AG04450 (cell line): ENCODE measurements around the gene SRRM3. TPM values are rescaled to one million over a fixed set of nuclear protein-coding genes. Genes with fewer than 3 reads are reported as not detected.
"Not testable (repeated sequence)": the region's sequence is repeated elsewhere in the genome, so short reads cannot be mapped to it uniquely, and the experiment has no call there.

Experiments used
- CTCF ChIA-PET: fragments of 300-600, 350-600 bp; formaldehyde crosslinking; extraction: SDS; loops from one replicate; lab custom pipeline; 2022; ENCODE audit warnings: antibody characterized with exemption, inconsistent platforms; lab: Charles Lee
- POLR2A ChIA-PET: fragments of 350-600 bp; formaldehyde crosslinking; extraction: SDS; loops from one replicate; lab custom pipeline; 2021; ENCODE audit warnings: antibody characterized with exemption, inconsistent platforms; lab: Yijun Ruan, JAX
- DNase-seq: peaks from one replicate; pipeline ENCODE4 v3.0.0-alpha.2; 2011; ENCODE audit warnings: low read depth, low spot score
- H3K27ac ChIP-seq: one replicate; pipeline ENCODE4 v1.5.1; 2012; ENCODE audit warnings: low read depth, low read length, control low read depth
- H3K27me3 ChIP-seq: one replicate; pipeline ENCODE4 v1.6.0; 2012; ENCODE audit warnings: low read length; ENCODE audit not compliant: control insufficient read depth, insufficient read depth
- H3K4me3 ChIP-seq: 2 replicates; pipeline ENCODE4 v1.5.1; 2011; ENCODE audit warnings: mild to moderate bottlenecking, low read depth, low read length, control low read depth
- H3K9me3 ChIP-seq: 2 replicates; pipeline ENCODE4 v1.5.1; 2012; ENCODE audit warnings: low read length; ENCODE audit not compliant: control insufficient read depth, insufficient read depth
- CTCF ChIP-seq: IDR thresholded peaks from 2 replicates; pipeline ENCODE4 v1.5.1; 2011; ENCODE audit warnings: low read depth, low read length, control low read depth, inconsistent platforms
- polyA plus RNA-seq: library from polyadenylated mRNA; depleted of rRNA; stranded (reverse); fragments of >200 nt; gene quantifications from 2 replicates; pipeline ENCODE4 v1.2.3, GENCODE V29; 2011

SRRM3 gene
- polyA plus RNA-seq, 1 experiment, result 1.5 TPM

- H3K27ac ChIP-seq, result no peak overlapping the region
- no peak for TF ChIP-seq CTCF
- H3K9me3 ChIP-seq, result peaks cover 3% of the 10 kb centered on the region; the same call in 1 of the 2 replicates
- POLR2A ChIA-PET, result interaction anchor here (1.5 to 1.6 kb wide), 2 partner anchors 13 kb away, joined by 3 to 5 read pairs; no protein-coding TSS in a partner anchor
- peak overlapping the region; percentile 97 for H3K4me3 ChIP-seq
- CTCF ChIA-PET, result interaction anchor here (0.5 to 1.4 kb wide), 5 partner anchors 7 to 127 kb away, joined by 3 to 9 read pairs (median 4); no protein-coding TSS in a partner anchor
- H3K27me3 ChIP-seq, result no peaks in the 10 kb centered on the region
- DNase-seq, result no peak
Observed at GRCh38 chr7:76304888-76305375, 103.2 kb downstream of the SRRM3 start.

- H3K27ac ChIP-seq, POLR2A ChIA-PET, H3K27me3 ChIP-seq, H3K9me3 ChIP-seq, H3K4me3 ChIP-seq, DNase-seq: not testable (repeated sequence)
- CTCF ChIA-PET, result interaction anchor here (1.0 to 1.5 kb wide), 2 partner anchors 18 to 46 kb away, joined by 3 to 4 read pairs; no protein-coding TSS in a partner anchor
Observed at GRCh38 chr7:76308874-76309273, 107.2 kb downstream of the SRRM3 start.

- H3K4me3 ChIP-seq, DNase-seq, H3K9me3 ChIP-seq, H3K27me3 ChIP-seq, H3K27ac ChIP-seq: not testable (repeated sequence)
- POLR2A ChIA-PET, result interaction anchor here (1.2 kb wide), 1 partner anchor 15 kb away, joined by 4 read pairs; no protein-coding TSS in a partner anchor
- CTCF ChIA-PET, result interaction anchor here (1.0 to 1.5 kb wide), 2 partner anchors 18 to 47 kb away, joined by 3 to 4 read pairs; no protein-coding TSS in a partner anchor
Observed at GRCh38 chr7:76309341-76310101, 107.8 kb downstream of the SRRM3 start.

GRCh38 chr7:76310102-76310957 is 108.6 kb downstream of the SRRM3 start:
- H3K27me3 ChIP-seq, result no peaks in the 10 kb centered on the region
- POLR2A ChIA-PET, result interaction anchor here (1.2 kb wide), 1 partner anchor 16 kb away, joined by 4 read pairs; no protein-coding TSS in a partner anchor
- no peak overlapping the region for H3K4me3 ChIP-seq
- no peak overlapping the region for H3K27ac ChIP-seq
- CTCF ChIA-PET, result interaction anchor here (6.7 kb wide), 1 partner anchor 18 kb away, joined by 40 read pairs; no protein-coding TSS in a partner anchor
- DNase-seq, result no peak
- no peaks in the 10 kb centered on the region; the same call in 1 of the 2 replicates for H3K9me3 ChIP-seq
- TF ChIP-seq CTCF, result no peak

- CTCF ChIA-PET, result interaction anchor here (0.7 to 6.7 kb wide), 4 partner anchors 20 to 134 kb away, joined by 3 to 40 read pairs (median 16); no protein-coding TSS in a partner anchor
- DNase-seq, H3K4me3 ChIP-seq, H3K27me3 ChIP-seq, H3K27ac ChIP-seq, POLR2A ChIA-PET, H3K9me3 ChIP-seq: not testable (repeated sequence)
Observed at GRCh38 chr7:76311838-76312237, 110.1 kb downstream of the SRRM3 start.
